Thymus (tissue), 11 donors: ENCODE measurements around the gene CEMIP2. TPM values are rescaled to one million over a fixed set of nuclear protein-coding genes. Genes with fewer than 3 reads are reported as not detected.

Source experiments
- DNase-seq, 9 donors: peaks; one replicate each; pipeline ENCODE4 v3.0.0-alpha.2; 2013; ENCODE audit warnings: low spot score in 9 of 9, low read depth in 6 of 9, missing footprints in 1 of 9
- H3K27ac ChIP-seq, 2 donors: one replicate each; pipeline ENCODE4 v1.5.1; 2013; ENCODE audit warnings: control low read depth in 1 of 2, low read depth in 1 of 2, low read length in 1 of 2, mild to moderate bottlenecking in 1 of 2, moderate library complexity in 1 of 2
- H3K27me3 ChIP-seq, 2 donors: one replicate each; pipeline ENCODE4 v1.5.1; 2013; ENCODE audit warnings: low read length in 1 of 2; ENCODE audit not compliant: control insufficient read depth in 2 of 2, insufficient read depth in 1 of 2
- H3K36me3 ChIP-seq, 2 donors: one replicate each; pipeline ENCODE4 v1.5.1; 2013; ENCODE audit warnings: low read length in 1 of 2, mild to moderate bottlenecking in 1 of 2, moderate library complexity in 1 of 2; ENCODE audit not compliant: control insufficient read depth in 2 of 2, insufficient read depth in 2 of 2
- H3K4me1 ChIP-seq, 2 donors: one replicate each; pipeline ENCODE4 v1.5.1; 2013; ENCODE audit warnings: low read length in 2 of 2; ENCODE audit not compliant: control insufficient read depth in 2 of 2, insufficient read depth in 2 of 2
- H3K4me3 ChIP-seq, 2 donors: one replicate each; pipeline ENCODE4 v1.5.1; 2013; ENCODE audit warnings: low read length in 2 of 2, control low read depth in 1 of 2, mild to moderate bottlenecking in 1 of 2
- H3K9me3 ChIP-seq, 2 donors: one replicate each; pipeline ENCODE4 v1.5.1; 2013; ENCODE audit warnings: low read length in 1 of 2, mild to moderate bottlenecking in 1 of 2; ENCODE audit not compliant: control insufficient read depth in 2 of 2, insufficient read depth in 1 of 2
- WGBS: extraction: QIAGEN DNeasy Blood & Tissue Kit; methylation state at CpG from one replicate; pipeline ENCODE4 v1.1.7; 2013; 5-methylcytosine and 5-hydroxymethylcytosine counted together
- polyA plus RNA-seq: library from polyadenylated mRNA; stranded (reverse); fragments of 200-250 nt; gene quantifications from one replicate; pipeline ENCODE4 v1.2.3, GENCODE V29; 2013
- total RNA-seq: library from RNA; stranded (reverse); fragments of 120-200 nt; gene quantifications from one replicate; pipeline ENCODE4 v1.2.4, GENCODE V29; 2013
- donor health status: healthy.

Gene CEMIP2
- total and polyA plus RNA-seq, 2 donors = 16.2 to 48.3 TPM

- H3K36me3 ChIP-seq = no peaks in the 10 kb centered on the region
- DNase-seq = no peak
- H3K27ac ChIP-seq = peak overlapping the region in 1 of 2 donors; percentile 79
- H3K9me3 ChIP-seq = no peaks in the 10 kb centered on the region
- H3K4me1 ChIP-seq = peaks cover 16 to 28% of the 10 kb centered on the region in 2 donors
- no peak overlapping the region for H3K4me3 ChIP-seq
- H3K27me3 ChIP-seq = no peaks in the 10 kb centered on the region
- 91% methylated on average over 9 of the region's 9 CpGs for WGBS
These were observed 84.6 kb downstream of the CEMIP2 start for GRCh38 chr9:71683598-71684235.

GRCh38 chr9:71681708-71682272, 86.5 kb downstream of the CEMIP2 start:
- Histone ChIP-seq H3K4me3 (no peak overlapping the region), H3K4me1 (peaks cover 16 to 28% of the 10 kb centered on the region in 2 donors), H3K9me3 (no peaks in the 10 kb centered on the region), H3K36me3 (no peaks in the 10 kb centered on the region), H3K27ac (no peak overlapping the region), H3K27me3 (no peaks in the 10 kb centered on the region)
- no peak for DNase-seq
- 89% methylated on average over 3 of the region's 3 CpGs for WGBS

GRCh38 chr9:71681104-71681707, 87.1 kb downstream of the CEMIP2 start:
- DNase-seq = no peak
- Histone ChIP-seq H3K27ac (no peak overlapping the region), H3K4me1 (peaks cover 13 to 25% of the 10 kb centered on the region in 2 donors), H3K36me3 (no peaks in the 10 kb centered on the region), H3K9me3 (no peaks in the 10 kb centered on the region), H3K27me3 (no peaks in the 10 kb centered on the region), H3K4me3 (no peak overlapping the region)
- WGBS = 59% methylated on average over 1 of the region's 1 CpG

- no peaks in the 10 kb centered on the region for H3K27me3 ChIP-seq
- peaks cover 8 to 17% of the 10 kb centered on the region in 2 donors for H3K4me1 ChIP-seq
- H3K4me3 ChIP-seq = no peak overlapping the region
- WGBS = 64% methylated on average over 5 of the region's 5 CpGs
- no peaks in the 10 kb centered on the region for H3K9me3 ChIP-seq
- no peak for DNase-seq
- no peaks in the 10 kb centered on the region for H3K36me3 ChIP-seq
- no peak overlapping the region for H3K27ac ChIP-seq
These were observed 87.9 kb downstream of the CEMIP2 start for GRCh38 chr9:71680189-71680980.

GRCh38 chr9:71678999-71679398, 89.3 kb downstream of the CEMIP2 start:
- Histone ChIP-seq H3K27me3 (no peaks in the 10 kb centered on the region), H3K4me1 (peaks cover 0 to 4% of the 10 kb centered on the region in 2 donors), H3K36me3 (no peaks in the 10 kb centered on the region), H3K27ac (no peak overlapping the region), H3K4me3 (no peak overlapping the region), H3K9me3 (no peaks in the 10 kb centered on the region)
- WGBS = 58% methylated on average over 3 of the region's 3 CpGs
- DNase-seq = no peak

- Histone ChIP-seq H3K27me3 (no peaks in the 10 kb centered on the region), H3K4me1 (no peaks in the 10 kb centered on the region), H3K9me3 (no peaks in the 10 kb centered on the region), H3K4me3 (no peak overlapping the region), H3K36me3 (no peaks in the 10 kb centered on the region), H3K27ac (no peak overlapping the region)
- no peak for DNase-seq
- 97% methylated on average over 1 of the region's 1 CpG for WGBS
These were observed 91.1 kb downstream of the CEMIP2 start for GRCh38 chr9:71677209-71677608.

GRCh38 chr9:71676460-71676859, 91.9 kb downstream of the CEMIP2 start:
- Histone ChIP-seq H3K4me1 (no peaks in the 10 kb centered on the region), H3K27me3 (no peaks in the 10 kb centered on the region), H3K9me3 (no peaks in the 10 kb centered on the region), H3K4me3 (no peak overlapping the region), H3K27ac (no peak overlapping the region), H3K36me3 (no peaks in the 10 kb centered on the region)
- no peak for DNase-seq

GRCh38 chr9:71675857-71676165, 92.5 kb downstream of the CEMIP2 start:
- Histone ChIP-seq H3K27me3 (no peaks in the 10 kb centered on the region), H3K4me3 (no peak overlapping the region), H3K36me3 (no peaks in the 10 kb centered on the region), H3K9me3 (no peaks in the 10 kb centered on the region), H3K27ac (no peak overlapping the region), H3K4me1 (no peaks in the 10 kb centered on the region)
- DNase-seq = no peak
- WGBS = 92% methylated on average over 1 of the region's 1 CpG
